Fibroblast of skin of left quadriceps (primary cell): ENCODE data around the gene TMEM185A.
"Not testable (repeated sequence)": the region's sequence is repeated elsewhere in the genome, so short reads cannot be mapped to it uniquely, and the experiment has no call there.

Experiments
- DNase-seq, 2 experiments: peaks; one replicate each; pipeline ENCODE4 v3.0.0-alpha.2; 2013; ENCODE audit warnings: low read depth in 2 of 2

Gene TMEM185A

GRCh38 chrX:149631234-149632165, at the start of gene TMEM185A:
Gene TMEM185A, minus strand, starts transcription at chrX:149631792. Its CDS starts 212 bp downstream, at chrX:149631580.
- peak in 1 of 2 experiments; percentile 16 for DNase-seq

- no peak for DNase-seq
Measured at GRCh38 chrX:149681182-149681581, 49.6 kb upstream of the TMEM185A start.

GRCh38 chrX:149679164-149679678, 47.6 kb upstream of the TMEM185A start:
- not testable (repeated sequence) for DNase-seq

GRCh38 chrX:149675554-149675953, 44.0 kb upstream of the TMEM185A start:
- DNase-seq: not testable (repeated sequence)

GRCh38 chrX:149675088-149675487, 43.5 kb upstream of the TMEM185A start:
- DNase-seq: not testable (repeated sequence)

- not testable (repeated sequence) for DNase-seq
Measured at GRCh38 chrX:149660613-149661012, 29.0 kb upstream of the TMEM185A start.

- not testable (repeated sequence) for DNase-seq
Measured at GRCh38 chrX:149656260-149656884, 24.8 kb upstream of the TMEM185A start.

- no peak for DNase-seq
Measured at GRCh38 chrX:149652232-149652981, 20.8 kb upstream of the TMEM185A start.

GRCh38 chrX:149650162-149650561, 18.6 kb upstream of the TMEM185A start:
- no peak for DNase-seq

- no peak for DNase-seq
Measured at GRCh38 chrX:149648932-149649331, 17.3 kb upstream of the TMEM185A start.

- no peak for DNase-seq
Measured at GRCh38 chrX:149647505-149647904, 15.9 kb upstream of the TMEM185A start.

- no peak for DNase-seq
Measured at GRCh38 chrX:149643496-149643895, 11.9 kb upstream of the TMEM185A start.

- DNase-seq: peak; percentile 40 to 43
Measured at GRCh38 chrX:149641835-149642234, 10.2 kb upstream of the TMEM185A start.

- no peak for DNase-seq
Measured at GRCh38 chrX:149641432-149641831, 9.8 kb upstream of the TMEM185A start.

- DNase-seq: no peak
Measured at GRCh38 chrX:149639568-149639967, 8.0 kb upstream of the TMEM185A start.

GRCh38 chrX:149638860-149639259, 7.3 kb upstream of the TMEM185A start:
- no peak for DNase-seq

GRCh38 chrX:149633511-149633910, 1.9 kb upstream of the TMEM185A start:
- DNase-seq: no peak

- DNase-seq: no peak
Measured at GRCh38 chrX:149630681-149631233, 835 bp downstream of the TMEM185A start.

GRCh38 chrX:149629730-149630387, 1.7 kb downstream of the TMEM185A start:
- no peak for DNase-seq

- no peak for DNase-seq
Measured at GRCh38 chrX:149628768-149629167, 2.8 kb downstream of the TMEM185A start.

- no peak for DNase-seq
Measured at GRCh38 chrX:149628280-149628679, 3.3 kb downstream of the TMEM185A start.
